GM13977 (cell line): ENCODE measurements around the gene POR.

ENCODE experiments used
- DNase-seq: peaks from one replicate; pipeline ENCODE4 v3.0.0; 2012; ENCODE audit warnings: low spot score
- CTCF ChIP-seq: IDR thresholded peaks from 2 replicates; pipeline ENCODE4 v1.5.1; 2012; ENCODE audit warnings: mild to moderate bottlenecking, control low read depth; ENCODE audit not compliant: insufficient read depth; ENCODE audit errors: extremely low read depth, missing control alignments
- in situ Hi-C: fragments of 300-500 bp; cut with MboI; formaldehyde crosslinking; loops from one replicate; pipeline ENCODE4 v1.12.0; 2022; ENCODE audit warnings: low sequenced_read_pairs, low pct_unique_long_range_greater_than_20kb, mixed read lengths, inconsistent platforms; ENCODE audit not compliant: unreplicated experiment

The POR gene

GRCh38 chr7:75977743-75978142, 62.8 kb downstream of the POR start:
- in situ Hi-C loops = no loop called here
- DNase-seq = no peak
- TF ChIP-seq CTCF = no peak

DNA sequence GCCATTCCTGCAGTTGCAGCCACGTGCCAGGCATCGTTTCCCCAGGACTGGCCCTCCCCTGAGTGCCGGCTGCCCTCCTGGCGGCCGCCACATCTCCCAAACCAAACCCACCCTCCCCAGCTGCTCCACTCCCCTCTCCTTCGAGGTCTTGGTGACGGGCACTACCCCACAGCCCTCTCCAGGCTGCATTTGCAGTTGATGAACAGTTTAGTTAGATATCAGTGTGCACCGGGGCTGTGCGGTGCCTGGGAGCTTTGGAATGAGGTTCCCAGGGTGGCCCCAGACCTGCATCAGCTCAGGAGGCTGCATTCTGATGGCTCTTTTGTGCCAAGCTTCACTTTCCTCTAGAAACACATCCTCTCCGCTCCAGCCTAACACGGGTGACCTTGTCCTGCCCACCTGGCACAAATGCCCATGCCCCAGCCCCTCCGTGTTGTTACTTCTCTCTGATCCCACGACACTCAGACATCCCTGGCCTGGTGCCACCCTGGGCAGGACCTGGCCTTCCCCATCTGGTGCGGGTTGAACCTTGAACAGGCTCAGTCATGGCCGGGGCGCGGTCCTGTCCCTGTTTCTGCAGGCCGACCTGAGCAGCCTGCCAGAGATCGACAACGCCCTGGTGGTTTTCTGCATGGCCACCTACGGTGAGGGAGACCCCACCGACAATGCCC, 64.9 kb downstream of the POR start:
- no peak for TF ChIP-seq CTCF
- in situ Hi-C loops = no loop called here
- no peak for DNase-seq

DNA sequence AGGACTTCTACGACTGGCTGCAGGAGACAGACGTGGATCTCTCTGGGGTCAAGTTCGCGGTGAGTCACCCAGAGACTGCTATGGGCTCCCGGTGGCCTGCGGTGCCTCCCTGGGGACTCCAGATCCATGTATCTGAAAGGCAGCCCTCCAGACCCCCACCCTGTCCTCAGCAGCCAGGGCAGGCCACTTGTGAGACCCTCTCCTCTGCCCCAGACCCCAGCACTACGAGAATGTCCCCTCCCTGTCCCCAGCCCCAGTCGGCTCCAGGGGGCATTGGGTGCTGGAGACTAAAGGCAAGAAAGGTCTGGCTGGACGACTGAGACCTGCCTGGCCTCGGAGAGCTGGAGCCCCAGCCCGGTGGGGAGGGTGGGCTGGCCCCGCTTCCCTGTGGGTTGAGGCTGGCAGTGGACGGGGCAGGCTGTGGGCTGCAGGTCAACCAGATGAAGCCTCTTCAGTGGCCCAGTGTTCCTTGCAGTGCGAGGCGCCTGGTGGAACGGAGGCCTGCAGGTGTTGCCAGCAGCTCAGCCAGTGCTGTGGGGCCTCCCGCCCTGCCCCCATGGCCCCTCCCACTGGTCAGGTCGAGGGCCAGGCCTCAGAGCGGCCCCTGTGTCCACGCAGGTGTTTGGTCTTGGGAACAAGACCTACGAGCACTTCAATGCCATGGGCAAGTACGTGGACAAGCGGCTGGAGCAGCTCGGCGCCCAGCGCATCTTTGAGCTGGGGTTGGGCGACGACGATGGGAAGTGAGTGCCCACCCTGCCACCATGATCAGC, 65.7 kb downstream of the POR start:
- no peak for TF ChIP-seq CTCF
- DNase-seq = no peak
- in situ Hi-C loops = no loop called here

DNA sequence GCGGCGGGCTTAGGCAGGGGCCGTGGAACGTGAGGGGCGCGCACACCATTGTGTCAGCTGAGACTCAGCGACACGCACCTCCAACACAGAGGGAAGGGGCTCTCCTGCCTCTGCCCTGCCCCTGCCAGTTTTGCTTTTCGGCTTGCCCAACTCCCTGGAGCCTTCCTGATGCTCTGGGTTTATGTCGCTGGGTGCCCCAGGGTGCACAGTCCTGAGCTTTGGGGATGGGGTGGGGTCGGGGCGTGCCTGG, 66.2 kb downstream of the POR start:
- no peak for DNase-seq
- in situ Hi-C loops = no loop called here
- TF ChIP-seq CTCF = no peak

GRCh38 chr7:75981453-75982305, 66.7 kb downstream of the POR start:
- in situ Hi-C loops = no loop called here
- no peak for DNase-seq
- no peak for TF ChIP-seq CTCF

GRCh38 chr7:75982306-75983064, 67.5 kb downstream of the POR start:
- no peak for DNase-seq
- TF ChIP-seq CTCF = no peak

More at GRCh38 chr7:75982306-75983064, 67.5 kb downstream of the POR start:
- in situ Hi-C loops = no loop called here
